GM18498 (cell line): ENCODE measurements around the gene SEMA3B.
"Not testable (repeated sequence)": the region's sequence is repeated elsewhere in the genome, so short reads cannot be mapped to it uniquely, and the experiment has no call there.

Experiments
- ATAC-seq: cut with Tn5 transposase; IDR thresholded peaks from one replicate; pipeline ENCODE4 v1.9.1; 2021; ENCODE audit warnings: mild to moderate bottlenecking, moderate library complexity; ENCODE audit not compliant: unreplicated experiment

Gene SEMA3B

GRCh38 chr3:50258029-50258680, 10.8 kb upstream of the SEMA3B start:
- ATAC-seq, result no peak

GRCh38 chr3:50258979-50259378, 10.0 kb upstream of the SEMA3B start:
- no peak for ATAC-seq

GRCh38 chr3:50259432-50260026, 9.4 kb upstream of the SEMA3B start:
- ATAC-seq, result peak; percentile 25

GRCh38 chr3:50260027-50260941, 8.7 kb upstream of the SEMA3B start:
- peak; percentile 89 for ATAC-seq

- no peak for ATAC-seq
Observed at GRCh38 chr3:50260942-50261441, 8.0 kb upstream of the SEMA3B start.

GRCh38 chr3:50261505-50261904, 7.4 kb upstream of the SEMA3B start:
- ATAC-seq, result no peak

GRCh38 chr3:50262200-50262599, 6.7 kb upstream of the SEMA3B start:
- ATAC-seq, result not testable (repeated sequence)

GRCh38 chr3:50262778-50263177, 6.2 kb upstream of the SEMA3B start:
- ATAC-seq, result no peak

- no peak for ATAC-seq
Observed at GRCh38 chr3:50263478-50264382, 5.2 kb upstream of the SEMA3B start.

GRCh38 chr3:50264383-50264963, 4.5 kb upstream of the SEMA3B start:
- ATAC-seq, result no peak

- no peak for ATAC-seq
Observed at GRCh38 chr3:50264964-50265485, 3.9 kb upstream of the SEMA3B start.

GRCh38 chr3:50265571-50265970, 3.4 kb upstream of the SEMA3B start:
- no peak for ATAC-seq

GRCh38 chr3:50266017-50266416, 2.9 kb upstream of the SEMA3B start:
- ATAC-seq, result no peak

GRCh38 chr3:50266836-50267235, 2.1 kb upstream of the SEMA3B start:
- ATAC-seq, result no peak

- ATAC-seq, result no peak
Observed at GRCh38 chr3:50267280-50267913, 1.6 kb upstream of the SEMA3B start.

- ATAC-seq, result no peak
Observed at GRCh38 chr3:50268276-50268675, 671 bp upstream of the SEMA3B start.

GRCh38 chr3:50269460-50269859, 513 bp downstream of the SEMA3B start:
- ATAC-seq, result no peak

- no peak for ATAC-seq
Observed at GRCh38 chr3:50269977-50270413, 1.0 kb downstream of the SEMA3B start.

GRCh38 chr3:50270422-50271224, 1.7 kb downstream of the SEMA3B start:
- no peak for ATAC-seq
